HL-60 (cell line): ENCODE measurements around the gene VRK2.

Experiments used
- DNase-seq, 2 experiments: peaks; one replicate each; pipeline ENCODE4 v3.0.0-alpha.2; 2010 to 2020; ENCODE audit warnings: low read depth in 1 of 2, low spot score in 1 of 2
- H3K27ac ChIP-seq: fragments of 250-450 bp; sonication (Bioruptor Pico); replicated peaks from 2 replicates; pipeline ENCODE4 v1.5.1; 2020; ENCODE audit warnings: mild to moderate bottlenecking, moderate library complexity
- H3K27me3 ChIP-seq: fragments of 250-450 bp; sonication (Bioruptor Pico); 2 replicates; pipeline ENCODE4 v1.5.1; 2021; ENCODE audit warnings: mild to moderate bottlenecking, moderate library complexity; ENCODE audit not compliant: insufficient read depth, poor library complexity, severe bottlenecking
- H3K4me3 ChIP-seq: replicated peaks from 2 replicates; pipeline ENCODE4 v1.5.1; 2011; ENCODE audit warnings: mild to moderate bottlenecking, control low read depth, low read length; ENCODE audit not compliant: insufficient read depth
- GABPA ChIP-seq: IDR thresholded peaks from 2 replicates; pipeline ENCODE4 v1.6.1; 2012; ENCODE audit warnings: low read depth
- POLR2AphosphoS5 ChIP-seq: IDR thresholded peaks from 2 replicates; pipeline ENCODE4 v1.6.1; 2012; ENCODE audit warnings: low read depth
- SPI1 ChIP-seq: IDR thresholded peaks from 2 replicates; pipeline ENCODE4 v1.6.1; 2012; ENCODE audit warnings: low read depth, mild to moderate bottlenecking, borderline replicate concordance
- TF ChIP-seq, protein P1 (sequence below): IDR thresholded peaks from one replicate; pipeline ENCODE4 v1.5.1; 2011; ENCODE audit warnings: low read length, control low read depth, inconsistent platforms; ENCODE audit not compliant: insufficient read depth
- TF ChIP-seq, protein P2 (sequence below): IDR thresholded peaks from 2 replicates; pipeline ENCODE4 v1.6.1; 2012; ENCODE audit warnings: low read depth; ENCODE audit not compliant: insufficient replicate concordance

The VRK2 gene

DNA sequence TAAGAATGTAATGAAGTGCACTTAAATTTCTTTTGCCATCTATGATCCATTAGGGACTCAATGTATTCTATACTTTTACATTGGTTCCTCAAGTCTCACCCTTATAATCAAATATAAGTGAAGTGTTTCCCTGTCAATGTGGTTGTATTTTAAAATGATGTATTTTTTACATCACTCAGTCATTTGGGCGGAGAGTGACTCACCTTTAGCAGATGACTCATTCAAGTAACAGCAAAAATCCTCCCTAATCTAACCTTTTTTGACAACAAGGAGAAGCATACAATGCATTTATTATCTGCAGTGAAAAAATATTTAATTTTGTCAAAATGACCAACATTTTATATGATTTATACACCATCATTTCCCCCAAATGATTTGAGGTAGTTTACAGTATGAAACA lies 100.1 kb downstream of the VRK2 start:
- Histone ChIP-seq H3K27me3 (no peaks in the 10 kb centered on the region), H3K27ac (no peak overlapping the region), H3K4me3 (no peak overlapping the region)
- TF ChIP-seq, protein P1, sequence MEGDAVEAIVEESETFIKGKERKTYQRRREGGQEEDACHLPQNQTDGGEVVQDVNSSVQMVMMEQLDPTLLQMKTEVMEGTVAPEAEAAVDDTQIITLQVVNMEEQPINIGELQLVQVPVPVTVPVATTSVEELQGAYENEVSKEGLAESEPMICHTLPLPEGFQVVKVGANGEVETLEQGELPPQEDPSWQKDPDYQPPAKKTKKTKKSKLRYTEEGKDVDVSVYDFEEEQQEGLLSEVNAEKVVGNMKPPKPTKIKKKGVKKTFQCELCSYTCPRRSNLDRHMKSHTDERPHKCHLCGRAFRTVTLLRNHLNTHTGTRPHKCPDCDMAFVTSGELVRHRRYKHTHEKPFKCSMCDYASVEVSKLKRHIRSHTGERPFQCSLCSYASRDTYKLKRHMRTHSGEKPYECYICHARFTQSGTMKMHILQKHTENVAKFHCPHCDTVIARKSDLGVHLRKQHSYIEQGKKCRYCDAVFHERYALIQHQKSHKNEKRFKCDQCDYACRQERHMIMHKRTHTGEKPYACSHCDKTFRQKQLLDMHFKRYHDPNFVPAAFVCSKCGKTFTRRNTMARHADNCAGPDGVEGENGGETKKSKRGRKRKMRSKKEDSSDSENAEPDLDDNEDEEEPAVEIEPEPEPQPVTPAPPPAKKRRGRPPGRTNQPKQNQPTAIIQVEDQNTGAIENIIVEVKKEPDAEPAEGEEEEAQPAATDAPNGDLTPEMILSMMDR: no peak
- TF ChIP-seq, protein P2, sequence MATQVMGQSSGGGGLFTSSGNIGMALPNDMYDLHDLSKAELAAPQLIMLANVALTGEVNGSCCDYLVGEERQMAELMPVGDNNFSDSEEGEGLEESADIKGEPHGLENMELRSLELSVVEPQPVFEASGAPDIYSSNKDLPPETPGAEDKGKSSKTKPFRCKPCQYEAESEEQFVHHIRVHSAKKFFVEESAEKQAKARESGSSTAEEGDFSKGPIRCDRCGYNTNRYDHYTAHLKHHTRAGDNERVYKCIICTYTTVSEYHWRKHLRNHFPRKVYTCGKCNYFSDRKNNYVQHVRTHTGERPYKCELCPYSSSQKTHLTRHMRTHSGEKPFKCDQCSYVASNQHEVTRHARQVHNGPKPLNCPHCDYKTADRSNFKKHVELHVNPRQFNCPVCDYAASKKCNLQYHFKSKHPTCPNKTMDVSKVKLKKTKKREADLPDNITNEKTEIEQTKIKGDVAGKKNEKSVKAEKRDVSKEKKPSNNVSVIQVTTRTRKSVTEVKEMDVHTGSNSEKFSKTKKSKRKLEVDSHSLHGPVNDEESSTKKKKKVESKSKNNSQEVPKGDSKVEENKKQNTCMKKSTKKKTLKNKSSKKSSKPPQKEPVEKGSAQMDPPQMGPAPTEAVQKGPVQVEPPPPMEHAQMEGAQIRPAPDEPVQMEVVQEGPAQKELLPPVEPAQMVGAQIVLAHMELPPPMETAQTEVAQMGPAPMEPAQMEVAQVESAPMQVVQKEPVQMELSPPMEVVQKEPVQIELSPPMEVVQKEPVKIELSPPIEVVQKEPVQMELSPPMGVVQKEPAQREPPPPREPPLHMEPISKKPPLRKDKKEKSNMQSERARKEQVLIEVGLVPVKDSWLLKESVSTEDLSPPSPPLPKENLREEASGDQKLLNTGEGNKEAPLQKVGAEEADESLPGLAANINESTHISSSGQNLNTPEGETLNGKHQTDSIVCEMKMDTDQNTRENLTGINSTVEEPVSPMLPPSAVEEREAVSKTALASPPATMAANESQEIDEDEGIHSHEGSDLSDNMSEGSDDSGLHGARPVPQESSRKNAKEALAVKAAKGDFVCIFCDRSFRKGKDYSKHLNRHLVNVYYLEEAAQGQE: no peak
- no peak for TF ChIP-seq POLR2AphosphoS5
- TF ChIP-seq GABPA: no peak
- TF ChIP-seq SPI1: no peak
- no peak for DNase-seq

DNA sequence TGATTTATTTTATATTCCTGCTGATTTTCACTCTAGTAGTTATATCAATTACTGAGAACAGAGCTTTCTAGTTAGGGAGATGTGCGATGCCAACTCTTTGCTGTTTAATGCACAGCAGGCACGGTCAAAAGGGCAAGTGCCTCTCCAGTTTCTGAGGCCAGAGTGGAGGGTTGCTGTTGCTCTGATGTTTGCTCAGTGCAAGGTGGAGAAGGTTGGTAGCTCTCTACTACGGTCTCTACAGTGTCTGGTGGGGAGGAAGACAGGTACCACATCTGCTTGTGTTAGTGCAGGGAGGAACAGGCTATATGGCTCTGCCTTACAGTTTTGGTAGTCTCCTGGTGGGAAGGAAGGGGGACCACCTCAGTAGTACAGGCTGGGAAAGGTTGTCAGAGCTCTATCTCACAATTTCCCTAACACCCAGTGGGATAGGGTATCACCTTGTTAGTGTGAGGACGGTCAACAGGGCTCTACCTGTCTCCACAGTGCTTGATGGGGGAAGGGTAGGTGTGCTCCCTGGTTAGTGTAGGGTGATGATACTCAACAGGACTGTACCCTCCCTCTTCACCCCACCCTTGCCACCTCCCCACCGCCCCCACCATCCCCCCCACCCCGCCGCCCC lies 108.7 kb downstream of the VRK2 start:
- no peak for DNase-seq
- Histone ChIP-seq H3K4me3 (no peak overlapping the region), H3K27me3 (no peaks in the 10 kb centered on the region), H3K27ac (no peak overlapping the region)
- TF ChIP-seq GABPA (no peak), POLR2AphosphoS5 (no peak), SPI1 (no peak)
- TF ChIP-seq, protein P1: no peak
- TF ChIP-seq, protein P2: no peak

DNA sequence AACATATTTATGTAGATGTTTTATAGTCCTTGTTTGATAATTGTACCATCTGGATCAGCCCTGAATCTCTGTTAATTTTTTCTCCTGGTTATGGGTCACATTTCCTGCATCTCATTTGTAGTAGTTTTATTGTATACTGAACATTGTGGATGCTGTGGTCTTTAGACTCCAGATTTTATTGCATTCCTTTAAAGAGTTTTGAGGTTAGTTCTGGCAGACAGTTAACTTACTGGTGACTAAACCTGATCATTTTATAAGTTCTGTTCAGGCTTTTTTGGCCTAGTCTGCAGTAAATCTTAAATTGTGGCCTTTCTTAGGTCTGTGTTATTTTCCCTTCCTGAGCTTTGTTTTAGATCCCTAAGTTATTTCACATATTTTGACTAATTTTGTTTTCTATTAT lies 110.2 kb downstream of the VRK2 start:
- no peak overlapping the region for H3K4me3 ChIP-seq
- DNase-seq: no peak

More for the DNA sequence above, 110.2 kb downstream of the VRK2 start:
- H3K27me3 ChIP-seq: no peaks in the 10 kb centered on the region
- no peak overlapping the region for H3K27ac ChIP-seq
- TF ChIP-seq, protein P1: no peak
- TF ChIP-seq GABPA (no peak), POLR2AphosphoS5 (no peak), SPI1 (no peak)
- TF ChIP-seq, protein P2: no peak
